DOHH2 (cell line): ENCODE measurements around the gene CACNA2D2.

Experiments
- H3F3A ChIP-seq: fragments of 200-600 bp; sonication (generic), shearing (Covaris generic); 2 replicates; pipeline ENCODE4 v1.6.0; 2016; ENCODE audit warnings: antibody characterized with exemption, mild to moderate bottlenecking; ENCODE audit not compliant: control insufficient read depth, insufficient read depth
- H3K27ac ChIP-seq: fragments of 200-600 bp; sonication (generic); 2 replicates; pipeline ENCODE4 v1.5.1; 2014; ENCODE audit warnings: low read depth, mild to moderate bottlenecking, low read length, moderate library complexity
- H3K27me3 ChIP-seq: fragments of 200-600 bp; sonication (generic); 2 replicates; pipeline ENCODE4 v1.6.1; 2014; ENCODE audit warnings: mild to moderate bottlenecking, low read length, mixed read lengths; ENCODE audit not compliant: control insufficient read depth
- H3K36me3 ChIP-seq: fragments of 200-600 bp; sonication (generic); 2 replicates; pipeline ENCODE4 v1.6.1; 2014; ENCODE audit warnings: mild to moderate bottlenecking, low read length, moderate library complexity, mixed read lengths; ENCODE audit not compliant: control insufficient read depth
- H3K4me1 ChIP-seq: fragments of 200-600 bp; sonication (generic); 2 replicates; pipeline ENCODE4 v1.6.1; 2014; ENCODE audit warnings: mild to moderate bottlenecking, low read length, mixed read lengths; ENCODE audit not compliant: control insufficient read depth
- H3K4me2 ChIP-seq: fragments of 200-600 bp; sonication (generic); 2 replicates; pipeline ENCODE4 v1.6.0; 2014; ENCODE audit warnings: mild to moderate bottlenecking, low read length, moderate library complexity
- H3K4me3 ChIP-seq: fragments of 200-600 bp; sonication (generic); 2 replicates; pipeline ENCODE4 v1.5.1; 2014; ENCODE audit warnings: mild to moderate bottlenecking, low read length, mixed read lengths
- H3K79me2 ChIP-seq: fragments of 200-600 bp; sonication (generic); 2 replicates; pipeline ENCODE4 v1.6.1; 2014; ENCODE audit warnings: mild to moderate bottlenecking, low read length, mixed read lengths; ENCODE audit not compliant: control insufficient read depth
- H3K9me2 ChIP-seq: fragments of 200-600 bp; sonication (generic); replicated peaks from 2 replicates; pipeline ENCODE4 v1.6.1; 2014; ENCODE audit warnings: mild to moderate bottlenecking, low read length, mixed read lengths; ENCODE audit not compliant: control insufficient read depth
- H3K9me3 ChIP-seq: fragments of 200-600 bp; sonication (generic); 2 replicates; pipeline ENCODE4 v1.6.1; 2014; ENCODE audit warnings: antibody characterized with exemption, low read length, mixed read lengths; ENCODE audit not compliant: control insufficient read depth, insufficient read depth
- H4K20me1 ChIP-seq: fragments of 200-600 bp; sonication (generic); 2 replicates; pipeline ENCODE4 v1.6.0; 2014; ENCODE audit warnings: low read depth, mild to moderate bottlenecking, antibody characterized with exemption, low read length, moderate library complexity; ENCODE audit not compliant: control insufficient read depth, insufficient read depth
- EZH2phosphoT487 ChIP-seq: fragments of 200-600 bp; sonication (generic); IDR thresholded peaks from 2 replicates; pipeline ENCODE4 v1.6.1; 2017; ENCODE audit warnings: borderline replicate concordance, mild to moderate bottlenecking, antibody characterized with exemption, low read length, moderate library complexity, mixed read lengths
- TF ChIP-seq, protein P1 (sequence below): fragments of 200-600 bp; sonication (generic); IDR thresholded peaks from one replicate; pipeline ENCODE4 v1.5.1; 2014; ENCODE audit warnings: antibody characterized with exemption, mild to moderate bottlenecking, low read depth, low read length; ENCODE audit not compliant: poor library complexity, severe bottlenecking

Gene CACNA2D2

DNA sequence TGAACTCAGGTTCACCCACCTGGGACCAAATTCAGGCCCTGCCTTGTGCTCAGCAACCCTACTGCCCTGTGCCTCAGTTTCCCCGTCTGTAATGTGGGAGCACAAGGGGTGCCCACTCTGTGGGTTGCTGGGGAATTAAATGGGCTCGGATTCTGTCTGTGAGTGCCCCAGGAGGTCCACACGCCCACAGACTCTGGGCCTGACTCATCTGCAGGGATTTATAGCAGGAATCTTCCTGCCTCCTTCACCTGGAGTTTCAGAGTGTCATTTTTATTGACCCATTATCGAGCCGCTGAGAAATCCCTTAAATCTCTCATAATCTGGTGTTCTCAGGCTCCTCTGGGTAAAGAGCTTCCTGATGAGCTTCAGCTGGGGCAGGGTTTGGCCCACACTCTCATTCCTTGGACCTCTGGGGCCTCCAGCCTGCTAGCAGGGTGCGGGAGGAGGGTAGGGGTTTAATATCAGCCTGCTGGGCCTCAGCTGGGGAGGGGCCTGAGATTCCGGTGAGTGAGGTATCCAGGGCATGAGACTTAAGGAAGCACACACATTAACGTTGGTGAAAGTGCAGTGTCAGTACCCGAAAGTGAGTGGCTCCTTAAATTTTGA, 47.7 kb upstream of the CACNA2D2 start:
- TF ChIP-seq EZH2phosphoT487 = no peak
- TF ChIP-seq, protein P1, sequence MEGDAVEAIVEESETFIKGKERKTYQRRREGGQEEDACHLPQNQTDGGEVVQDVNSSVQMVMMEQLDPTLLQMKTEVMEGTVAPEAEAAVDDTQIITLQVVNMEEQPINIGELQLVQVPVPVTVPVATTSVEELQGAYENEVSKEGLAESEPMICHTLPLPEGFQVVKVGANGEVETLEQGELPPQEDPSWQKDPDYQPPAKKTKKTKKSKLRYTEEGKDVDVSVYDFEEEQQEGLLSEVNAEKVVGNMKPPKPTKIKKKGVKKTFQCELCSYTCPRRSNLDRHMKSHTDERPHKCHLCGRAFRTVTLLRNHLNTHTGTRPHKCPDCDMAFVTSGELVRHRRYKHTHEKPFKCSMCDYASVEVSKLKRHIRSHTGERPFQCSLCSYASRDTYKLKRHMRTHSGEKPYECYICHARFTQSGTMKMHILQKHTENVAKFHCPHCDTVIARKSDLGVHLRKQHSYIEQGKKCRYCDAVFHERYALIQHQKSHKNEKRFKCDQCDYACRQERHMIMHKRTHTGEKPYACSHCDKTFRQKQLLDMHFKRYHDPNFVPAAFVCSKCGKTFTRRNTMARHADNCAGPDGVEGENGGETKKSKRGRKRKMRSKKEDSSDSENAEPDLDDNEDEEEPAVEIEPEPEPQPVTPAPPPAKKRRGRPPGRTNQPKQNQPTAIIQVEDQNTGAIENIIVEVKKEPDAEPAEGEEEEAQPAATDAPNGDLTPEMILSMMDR = no peak

DNA sequence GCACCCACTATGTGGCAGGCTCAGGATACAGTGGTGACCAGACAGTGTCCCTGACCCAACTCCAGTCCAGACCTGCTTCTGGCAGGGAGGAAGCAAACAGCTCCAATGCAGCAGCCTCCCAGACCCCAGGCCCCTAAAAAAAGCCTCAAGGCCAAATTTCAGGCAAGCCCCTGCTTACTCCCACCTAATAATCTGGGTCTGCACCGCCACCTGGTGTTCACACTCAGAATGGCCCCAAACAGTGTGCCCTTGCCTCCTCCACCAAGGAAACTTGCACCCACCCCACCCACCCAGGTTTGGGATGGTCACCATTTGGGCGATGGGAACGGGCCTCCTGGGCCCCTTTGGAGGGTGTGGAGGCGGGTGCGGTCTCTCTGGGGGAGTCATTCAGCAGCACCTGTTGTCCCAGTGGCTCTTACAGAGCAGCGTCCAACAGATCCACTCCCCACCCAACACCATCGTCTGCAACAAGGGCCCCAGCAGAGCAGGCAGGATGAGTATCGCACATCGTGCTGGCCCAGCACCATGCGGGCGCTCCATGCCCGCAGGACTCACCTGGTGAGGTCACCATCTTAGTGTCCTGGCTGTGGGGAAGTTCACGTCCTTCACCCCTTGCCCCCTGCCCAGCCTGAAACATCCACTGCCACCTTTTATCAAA, 46.8 kb upstream of the CACNA2D2 start:
- Histone ChIP-seq H3K9me2 (no peaks in the 10 kb centered on the region), H4K20me1 (no peaks in the 10 kb centered on the region), H3K4me3 (no peak overlapping the region), H3K4me2 (no peak overlapping the region), H3K4me1 (no peaks in the 10 kb centered on the region), H3K27me3 (peaks cover 5% of the 10 kb centered on the region; the same call in 1 of the 2 replicates), H3F3A (no peaks in the 10 kb centered on the region), H3K79me2 (no peaks in the 10 kb centered on the region), H3K36me3 (no peaks in the 10 kb centered on the region), H3K9me3 (no peaks in the 10 kb centered on the region), H3K27ac (no peak overlapping the region)
- TF ChIP-seq, protein P1 = peak; percentile 59
- TF ChIP-seq EZH2phosphoT487 = no peak

More for the DNA sequence above, 47.7 kb upstream of the CACNA2D2 start:
- Histone ChIP-seq H3K9me3 (no peaks in the 10 kb centered on the region), H3K9me2 (no peaks in the 10 kb centered on the region), H3K4me1 (no peaks in the 10 kb centered on the region), H3K36me3 (no peaks in the 10 kb centered on the region), H3F3A (no peaks in the 10 kb centered on the region), H3K79me2 (no peaks in the 10 kb centered on the region), H3K27ac (no peak overlapping the region), H3K27me3 (peaks cover 5% of the 10 kb centered on the region; the same call in 1 of the 2 replicates), H3K4me3 (no peak overlapping the region), H3K4me2 (no peak overlapping the region), H4K20me1 (no peaks in the 10 kb centered on the region)

- TF ChIP-seq EZH2phosphoT487 = no peak
- TF ChIP-seq, protein P1 = no peak
- no peak overlapping the region for H3K27ac ChIP-seq
Observed at GRCh38 chr3:50549226-50549625, 45.8 kb upstream of the CACNA2D2 start.

More at GRCh38 chr3:50549226-50549625, 45.8 kb upstream of the CACNA2D2 start:
- Histone ChIP-seq H3K4me1 (no peaks in the 10 kb centered on the region), H3K79me2 (no peaks in the 10 kb centered on the region), H3K4me3 (no peak overlapping the region), H3K4me2 (no peak overlapping the region), H3K36me3 (no peaks in the 10 kb centered on the region), H3K9me3 (no peaks in the 10 kb centered on the region), H3K27me3 (peaks cover 5% of the 10 kb centered on the region; the same call in 1 of the 2 replicates), H4K20me1 (no peaks in the 10 kb centered on the region), H3K9me2 (no peaks in the 10 kb centered on the region), H3F3A (no peaks in the 10 kb centered on the region)
